BLaER1 (cell line): ENCODE measurements around the gene HP.

Experiments
- H3K27ac ChIP-seq: shearing (Covaris generic); formaldehyde crosslinking; 2 replicates; pipeline ENCODE4 v1.8.1; 2022
- H3K27me3 ChIP-seq: shearing (Covaris generic); formaldehyde crosslinking; 2 replicates; pipeline ENCODE4 v1.8.1; 2022
- H3K36me3 ChIP-seq: shearing (Covaris generic); formaldehyde crosslinking; 2 replicates; pipeline ENCODE4 v1.8.1; 2022
- H3K4me1 ChIP-seq: shearing (Covaris generic); formaldehyde crosslinking; 2 replicates; pipeline ENCODE4 v1.8.1; 2022
- H3K4me2 ChIP-seq: shearing (Covaris generic); formaldehyde crosslinking; 2 replicates; pipeline ENCODE4 v1.8.1; 2022
- H3K4me3 ChIP-seq: shearing (Covaris generic); formaldehyde crosslinking; 2 replicates; pipeline ENCODE4 v1.8.1; 2022
- H3K9ac ChIP-seq: shearing (Covaris generic); formaldehyde crosslinking; 2 replicates; pipeline ENCODE4 v1.8.1; 2022
- H3K9me3 ChIP-seq: shearing (Covaris generic); formaldehyde crosslinking; 2 replicates; pipeline ENCODE4 v1.8.1; 2022
- H4K20me1 ChIP-seq: shearing (Covaris generic); formaldehyde crosslinking; 2 replicates; pipeline ENCODE4 v1.8.1; 2022
- Cebpa-rat ChIP-seq: shearing (Covaris generic); IDR thresholded peaks from 2 replicates; pipeline ENCODE4 v1.8.1; 2022

Gene HP

DNA sequence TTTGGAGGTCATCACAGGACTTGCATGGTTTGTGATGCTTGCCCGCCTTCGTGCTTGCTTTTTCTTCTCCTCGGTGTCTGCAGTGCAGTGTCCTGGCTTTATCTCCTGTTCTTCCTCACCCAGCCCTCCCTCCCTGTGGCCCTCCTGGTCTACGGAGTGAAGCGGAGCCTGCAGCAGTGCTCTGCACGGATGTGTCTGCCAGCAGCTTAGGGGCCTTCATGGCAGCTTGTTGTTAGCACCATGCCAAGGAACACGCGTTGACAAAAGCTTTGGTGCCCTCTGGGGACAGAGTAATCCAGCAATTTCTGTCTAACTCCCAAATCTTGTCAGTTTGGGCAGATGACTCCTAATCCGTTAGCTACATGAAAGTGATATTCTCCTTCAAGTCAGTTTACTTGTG lies 35.8 kb upstream of the HP start:
- H3K27me3 ChIP-seq: no peaks in the 10 kb centered on the region
- no peaks in the 10 kb centered on the region for H3K9me3 ChIP-seq
- TF ChIP-seq Cebpa-rat: no peak
- no peak overlapping the region for H3K4me3 ChIP-seq
- H3K27ac ChIP-seq: no peak overlapping the region
- peak overlapping the region; percentile 97 for H3K4me2 ChIP-seq
- H3K9ac ChIP-seq: no peak overlapping the region
- peaks cover 50% of the 10 kb centered on the region for H3K4me1 ChIP-seq
- H4K20me1 ChIP-seq: no peaks in the 10 kb centered on the region; the same call in 1 of the 2 replicates
- peaks cover 63% of the 10 kb centered on the region for H3K36me3 ChIP-seq

DNA sequence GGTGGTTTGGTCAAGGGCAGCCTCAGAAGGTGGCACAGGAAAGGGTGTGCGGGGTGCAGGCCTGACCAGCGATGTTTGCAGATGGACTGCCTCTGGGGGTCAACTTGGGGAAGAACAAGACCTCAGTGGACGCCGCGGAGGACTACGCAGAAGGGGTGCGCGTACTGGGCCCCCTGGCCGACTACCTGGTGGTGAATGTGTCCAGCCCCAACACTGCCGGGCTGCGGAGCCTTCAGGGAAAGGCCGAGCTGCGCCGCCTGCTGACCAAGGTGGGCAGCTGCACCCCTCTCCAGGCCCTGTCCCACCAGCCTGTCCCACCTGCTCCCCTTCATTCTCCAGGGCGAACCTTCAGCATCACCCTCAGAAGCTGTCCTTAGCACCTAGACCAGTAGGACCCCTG lies 33.3 kb upstream of the HP start:
- no peak overlapping the region for H3K9ac ChIP-seq
- no peaks in the 10 kb centered on the region; the same call in 1 of the 2 replicates for H4K20me1 ChIP-seq
- no peak overlapping the region for H3K4me3 ChIP-seq
- TF ChIP-seq Cebpa-rat: no peak
- H3K4me1 ChIP-seq: peaks cover 27% of the 10 kb centered on the region
- no peak overlapping the region for H3K4me2 ChIP-seq
- H3K27ac ChIP-seq: no peak overlapping the region
- no peaks in the 10 kb centered on the region for H3K9me3 ChIP-seq
- no peaks in the 10 kb centered on the region for H3K27me3 ChIP-seq
- peaks cover 89% of the 10 kb centered on the region for H3K36me3 ChIP-seq

- H3K4me2 ChIP-seq: no peak overlapping the region
- H3K9me3 ChIP-seq: no peaks in the 10 kb centered on the region
- no peak for TF ChIP-seq Cebpa-rat
- H3K27ac ChIP-seq: no peak overlapping the region
- H3K4me1 ChIP-seq: peaks cover 17% of the 10 kb centered on the region
- no peaks in the 10 kb centered on the region for H3K27me3 ChIP-seq
- H4K20me1 ChIP-seq: no peaks in the 10 kb centered on the region
- H3K9ac ChIP-seq: no peak overlapping the region
- peaks cover 96% of the 10 kb centered on the region for H3K36me3 ChIP-seq
- no peak overlapping the region for H3K4me3 ChIP-seq
These were observed 32.2 kb upstream of the HP start for GRCh38 chr16:72022127-72022526.

DNA sequence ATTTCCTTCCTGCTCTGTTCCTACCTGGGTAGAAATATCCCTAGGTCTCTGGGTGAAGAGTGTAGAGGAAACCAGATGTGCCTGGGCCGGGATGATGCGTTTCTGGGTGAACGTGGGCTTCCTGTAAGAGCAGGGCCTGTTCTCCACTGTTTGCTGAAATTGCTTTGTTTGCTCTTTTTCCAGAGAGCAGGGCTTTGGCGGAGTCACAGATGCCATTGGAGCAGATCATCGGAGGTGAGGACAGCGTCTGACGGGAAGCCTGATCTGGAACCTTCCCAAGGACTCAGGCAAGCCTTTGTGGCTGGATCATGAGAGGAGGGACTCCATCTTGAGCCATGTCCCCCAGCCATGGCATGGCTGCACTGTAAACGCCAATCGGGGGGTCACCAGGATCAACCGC lies 30.3 kb upstream of the HP start:
- Histone ChIP-seq H3K9me3 (no peaks in the 10 kb centered on the region), H3K4me3 (no peak overlapping the region), H3K36me3 (peaks cover 95% of the 10 kb centered on the region), H3K9ac (no peak overlapping the region), H3K27ac (no peak overlapping the region), H3K4me1 (no peaks in the 10 kb centered on the region; the same call in 1 of the 2 replicates), H3K4me2 (no peak overlapping the region), H3K27me3 (no peaks in the 10 kb centered on the region), H4K20me1 (no peaks in the 10 kb centered on the region)
- no peak for TF ChIP-seq Cebpa-rat

DNA sequence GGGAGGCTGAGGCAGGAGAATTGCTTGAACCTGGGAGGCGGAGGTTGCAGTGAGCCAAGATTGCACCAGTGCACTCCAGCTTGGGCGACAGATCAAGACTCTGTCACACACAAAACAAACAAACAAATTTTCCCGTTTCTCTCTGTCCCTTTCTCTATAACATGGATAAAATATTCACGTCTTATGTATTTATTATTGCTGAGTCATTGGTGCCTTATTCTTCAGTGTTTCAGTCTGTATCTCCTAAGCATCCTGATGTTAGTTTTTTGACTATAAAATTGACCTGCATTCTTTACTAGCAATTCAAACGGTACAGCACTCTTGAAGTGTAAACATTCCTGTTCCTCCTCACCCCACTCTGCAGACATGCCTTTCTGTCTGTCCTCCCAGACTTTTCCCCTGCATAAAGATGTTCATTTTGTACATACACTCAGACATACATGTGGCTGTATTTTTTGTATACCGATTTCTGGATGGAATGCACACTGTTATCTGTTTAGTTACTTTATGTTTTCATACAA lies 29.4 kb upstream of the HP start:
- Histone ChIP-seq H3K4me3 (no peak overlapping the region), H3K4me2 (no peak overlapping the region), H3K4me1 (no peaks in the 10 kb centered on the region), H3K9me3 (no peaks in the 10 kb centered on the region), H3K9ac (no peak overlapping the region), H3K27ac (no peak overlapping the region), H4K20me1 (no peaks in the 10 kb centered on the region), H3K36me3 (peaks cover 92% of the 10 kb centered on the region), H3K27me3 (no peaks in the 10 kb centered on the region)
- no peak for TF ChIP-seq Cebpa-rat

- Histone ChIP-seq H3K4me1 (no peaks in the 10 kb centered on the region), H3K36me3 (peaks cover 86% of the 10 kb centered on the region), H3K9me3 (no peaks in the 10 kb centered on the region), H3K27ac (peak overlapping the region; percentile 26; the same call in 1 of the 2 replicates), H4K20me1 (no peaks in the 10 kb centered on the region), H3K27me3 (no peaks in the 10 kb centered on the region), H3K9ac (no peak overlapping the region), H3K4me2 (no peak overlapping the region), H3K4me3 (no peak overlapping the region)
- no peak for TF ChIP-seq Cebpa-rat
These were observed 28.7 kb upstream of the HP start for GRCh38 chr16:72025404-72026114.

- H3K4me3 ChIP-seq: no peak overlapping the region
- no peak overlapping the region for H3K4me2 ChIP-seq
- H3K4me1 ChIP-seq: no peaks in the 10 kb centered on the region
- peaks cover 64% of the 10 kb centered on the region for H3K36me3 ChIP-seq
- H3K27me3 ChIP-seq: no peaks in the 10 kb centered on the region
- H4K20me1 ChIP-seq: no peaks in the 10 kb centered on the region
- H3K27ac ChIP-seq: no peak overlapping the region
- no peaks in the 10 kb centered on the region for H3K9me3 ChIP-seq
- no peak for TF ChIP-seq Cebpa-rat
- no peak overlapping the region for H3K9ac ChIP-seq
These were observed 26.5 kb upstream of the HP start for GRCh38 chr16:72027669-72028378.

- Histone ChIP-seq H3K27ac (no peak overlapping the region), H4K20me1 (no peaks in the 10 kb centered on the region), H3K4me2 (no peak overlapping the region), H3K9me3 (no peaks in the 10 kb centered on the region), H3K4me1 (no peaks in the 10 kb centered on the region), H3K4me3 (no peak overlapping the region), H3K36me3 (peaks cover 53% of the 10 kb centered on the region), H3K9ac (no peak overlapping the region), H3K27me3 (no peaks in the 10 kb centered on the region)
- no peak for TF ChIP-seq Cebpa-rat
These were observed 24.6 kb upstream of the HP start for GRCh38 chr16:72029567-72030271.

- H3K36me3 ChIP-seq: peaks cover 31% of the 10 kb centered on the region
- H3K27ac ChIP-seq: no peak overlapping the region
- TF ChIP-seq Cebpa-rat: no peak
- no peaks in the 10 kb centered on the region for H3K4me1 ChIP-seq
- no peaks in the 10 kb centered on the region for H3K9me3 ChIP-seq
- H3K9ac ChIP-seq: no peak overlapping the region
- H3K4me3 ChIP-seq: no peak overlapping the region
- no peaks in the 10 kb centered on the region for H3K27me3 ChIP-seq
- H4K20me1 ChIP-seq: no peaks in the 10 kb centered on the region
- no peak overlapping the region for H3K4me2 ChIP-seq
These were observed 20.9 kb upstream of the HP start for GRCh38 chr16:72033437-72033836.

DNA sequence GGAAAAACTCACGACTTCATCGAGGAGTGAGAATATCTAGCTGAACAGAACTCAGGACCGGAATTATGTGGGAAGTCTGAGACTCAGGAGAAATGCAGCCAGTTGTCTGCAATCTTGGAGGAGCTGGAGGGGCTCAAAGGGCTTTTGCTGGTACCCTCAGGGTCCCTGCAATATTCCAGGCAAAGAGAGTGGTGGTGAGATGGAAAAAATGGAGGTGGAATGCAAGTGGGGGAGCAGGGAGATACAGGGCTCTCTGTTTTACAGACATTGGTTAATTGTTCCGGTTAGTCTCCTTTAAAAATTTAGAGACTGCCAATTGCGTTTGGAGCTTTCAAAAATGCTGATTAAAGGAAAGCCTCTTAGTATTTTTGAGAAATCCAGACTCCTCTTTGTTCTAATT lies 18.2 kb upstream of the HP start:
- Histone ChIP-seq H3K4me3 (no peak overlapping the region), H3K27ac (no peak overlapping the region), H3K27me3 (no peaks in the 10 kb centered on the region), H3K9ac (no peak overlapping the region), H3K36me3 (peaks cover 28% of the 10 kb centered on the region), H3K9me3 (no peaks in the 10 kb centered on the region), H3K4me2 (no peak overlapping the region), H4K20me1 (no peaks in the 10 kb centered on the region), H3K4me1 (no peaks in the 10 kb centered on the region)
- no peak for TF ChIP-seq Cebpa-rat
